ENCODE results near the gene BCL2.

DNA sequence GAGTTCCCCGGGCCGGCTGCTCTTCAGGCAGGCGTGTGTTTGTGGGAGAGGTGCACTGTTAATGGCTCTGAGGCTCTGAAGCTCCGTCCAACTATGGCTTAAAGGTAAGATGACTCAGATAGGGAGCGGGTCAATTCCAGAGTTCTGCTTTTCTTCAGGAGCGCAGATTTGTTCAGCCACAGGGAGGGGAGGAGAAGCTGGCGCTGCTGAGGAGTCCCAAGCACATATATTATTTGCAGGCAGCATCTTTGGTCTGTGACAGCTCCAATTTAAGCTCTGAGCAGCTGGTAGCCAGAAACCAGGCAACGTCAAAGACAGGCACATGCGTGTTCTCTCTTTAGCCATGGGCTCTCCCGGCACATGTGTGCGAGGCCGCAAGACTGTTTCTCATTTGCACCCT, 229.2 kb downstream of the BCL2 start:
- TF ChIP-seq EZH2 (IDR thresholded peaks at IDR 0.05): no peak
- TF ChIP-seq, protein P1, sequence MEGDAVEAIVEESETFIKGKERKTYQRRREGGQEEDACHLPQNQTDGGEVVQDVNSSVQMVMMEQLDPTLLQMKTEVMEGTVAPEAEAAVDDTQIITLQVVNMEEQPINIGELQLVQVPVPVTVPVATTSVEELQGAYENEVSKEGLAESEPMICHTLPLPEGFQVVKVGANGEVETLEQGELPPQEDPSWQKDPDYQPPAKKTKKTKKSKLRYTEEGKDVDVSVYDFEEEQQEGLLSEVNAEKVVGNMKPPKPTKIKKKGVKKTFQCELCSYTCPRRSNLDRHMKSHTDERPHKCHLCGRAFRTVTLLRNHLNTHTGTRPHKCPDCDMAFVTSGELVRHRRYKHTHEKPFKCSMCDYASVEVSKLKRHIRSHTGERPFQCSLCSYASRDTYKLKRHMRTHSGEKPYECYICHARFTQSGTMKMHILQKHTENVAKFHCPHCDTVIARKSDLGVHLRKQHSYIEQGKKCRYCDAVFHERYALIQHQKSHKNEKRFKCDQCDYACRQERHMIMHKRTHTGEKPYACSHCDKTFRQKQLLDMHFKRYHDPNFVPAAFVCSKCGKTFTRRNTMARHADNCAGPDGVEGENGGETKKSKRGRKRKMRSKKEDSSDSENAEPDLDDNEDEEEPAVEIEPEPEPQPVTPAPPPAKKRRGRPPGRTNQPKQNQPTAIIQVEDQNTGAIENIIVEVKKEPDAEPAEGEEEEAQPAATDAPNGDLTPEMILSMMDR (IDR thresholded peaks at IDR 0.05): no peak
